Astrocyte (in vitro differentiated cells and primary cell): ENCODE results near the gene MAP3K20. TPM values are rescaled to one million over a fixed set of nuclear protein-coding genes. Genes with fewer than 3 reads are reported as not detected.

Experiments used
- DNase-seq: peaks from one replicate; pipeline ENCODE4 v3.0.0-alpha.2; 2010; ENCODE audit warnings: low read depth
- FAIRE-seq: peaks from 2 replicates; lab custom pipeline; 2011; peaks lifted over from hg19 to GRCh38; lab: Jason Lieb, UNC
- H2AFZ ChIP-seq: 2 replicates; pipeline ENCODE4 v1.6.0; 2012; ENCODE audit warnings: low read depth, low read length, inconsistent platforms
- H3K27ac ChIP-seq: 2 replicates; pipeline ENCODE4 v1.5.1; 2011; ENCODE audit warnings: low read depth, low read length, inconsistent platforms
- H3K27me3 ChIP-seq: 2 replicates; pipeline ENCODE4 v1.6.0; 2011; ENCODE audit warnings: low read length, inconsistent platforms; ENCODE audit not compliant: insufficient read depth
- H3K36me3 ChIP-seq: 2 replicates; pipeline ENCODE4 v1.5.1; 2011; ENCODE audit warnings: low read length, inconsistent platforms; ENCODE audit not compliant: insufficient read depth
- H3K4me1 ChIP-seq: 2 replicates; pipeline ENCODE4 v1.5.1; 2011; ENCODE audit warnings: low read length, inconsistent platforms; ENCODE audit not compliant: insufficient read depth
- H3K4me2 ChIP-seq: 2 replicates; pipeline ENCODE4 v1.6.0; 2012; ENCODE audit warnings: low read length, inconsistent platforms
- H3K4me3 ChIP-seq: 2 replicates; pipeline ENCODE4 v1.5.1; 2011; ENCODE audit warnings: low read depth, mild to moderate bottlenecking, low read length, inconsistent platforms; ENCODE audit not compliant: insufficient read depth
- H3K79me2 ChIP-seq: 2 replicates; pipeline ENCODE4 v1.6.0; 2012; ENCODE audit warnings: mild to moderate bottlenecking, low read length, inconsistent platforms; ENCODE audit not compliant: insufficient read depth
- H3K9ac ChIP-seq: 2 replicates; pipeline ENCODE4 v1.6.0; 2012; ENCODE audit warnings: mild to moderate bottlenecking, low read length, inconsistent platforms
- H3K9me3 ChIP-seq: 2 replicates; pipeline ENCODE4 v1.5.1; 2012; ENCODE audit warnings: low read depth, mild to moderate bottlenecking, low read length, inconsistent platforms; ENCODE audit not compliant: insufficient read depth
- H4K20me1 ChIP-seq: 2 replicates; pipeline ENCODE4 v1.6.0; 2012; ENCODE audit warnings: low read length, inconsistent platforms; ENCODE audit not compliant: insufficient read depth
- H3K27ac Mint-ChIP-seq: one replicate; pipeline ENCODE4 v1.8.0; 2021; ENCODE audit warnings: mild to moderate bottlenecking, mixed read lengths; ENCODE audit not compliant: unreplicated experiment
- H3K27me3 Mint-ChIP-seq: one replicate; pipeline ENCODE4 v1.8.0; 2021; ENCODE audit warnings: low read depth, mixed read lengths; ENCODE audit not compliant: unreplicated experiment
- H3K36me3 Mint-ChIP-seq: one replicate; pipeline ENCODE4 v1.8.0; 2021; ENCODE audit warnings: low read depth, mixed read lengths; ENCODE audit not compliant: unreplicated experiment
- H3K4me1 Mint-ChIP-seq: one replicate; pipeline ENCODE4 v1.8.0; 2021; ENCODE audit warnings: low read depth, mixed read lengths; ENCODE audit not compliant: unreplicated experiment
- H3K4me3 Mint-ChIP-seq: one replicate; pipeline ENCODE4 v1.8.0; 2021; ENCODE audit warnings: mild to moderate bottlenecking, moderate library complexity, mixed read lengths; ENCODE audit not compliant: unreplicated experiment
- H3K9me3 Mint-ChIP-seq: one replicate; pipeline ENCODE4 v1.8.0; 2021; ENCODE audit warnings: mild to moderate bottlenecking, mixed read lengths; ENCODE audit not compliant: unreplicated experiment
- CTCF ChIP-seq: IDR thresholded peaks from 2 replicates; pipeline ENCODE4 v1.5.1; 2011; ENCODE audit warnings: low read depth, mild to moderate bottlenecking, inconsistent platforms, low read length, moderate library complexity; ENCODE audit not compliant: insufficient read depth
- EZH2 ChIP-seq: IDR thresholded peaks from 2 replicates; pipeline ENCODE4 v1.6.1; 2012; ENCODE audit warnings: mild to moderate bottlenecking, low read length, inconsistent platforms; ENCODE audit not compliant: insufficient read depth
- total RNA-seq: library from RNA; stranded (reverse); gene quantifications from 2 replicates; pipeline ENCODE4 v1.2.1, GENCODE V29; 2021

The MAP3K20 gene
- total RNA-seq, 1 donor from 2014 or later: 42.4 TPM

DNA sequence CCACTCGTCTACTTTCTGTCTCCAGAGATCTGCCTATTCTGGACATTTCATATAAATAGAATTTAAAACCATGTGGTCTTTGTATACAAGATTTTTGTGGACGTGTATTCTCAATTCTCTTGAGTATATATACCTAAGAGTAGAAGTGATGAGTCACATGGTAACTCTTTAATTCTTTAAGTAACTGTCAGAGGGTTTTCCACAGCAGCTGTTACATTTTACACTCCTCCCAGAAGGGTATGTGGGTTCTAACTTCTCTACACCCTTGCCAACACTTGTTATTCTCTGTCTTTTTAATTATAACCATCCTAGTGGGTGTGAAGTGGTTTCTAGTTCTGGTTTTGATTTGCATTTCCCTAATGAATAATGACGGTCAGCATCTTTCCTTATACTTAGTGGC lies 70.9 kb downstream of the MAP3K20 start:
- TF ChIP-seq EZH2 (no peak), CTCF (no peak)
- peaks cover 31% of the 10 kb centered on the region for H3K4me1 Mint-ChIP-seq
- Histone ChIP-seq H3K9ac (no peak overlapping the region), H2AFZ (no peak overlapping the region), H3K4me3 (no peak overlapping the region), H3K4me1 (peaks cover 24% of the 10 kb centered on the region), H3K36me3 (no peaks in the 10 kb centered on the region), H3K79me2 (peaks cover 14% of the 10 kb centered on the region), H3K9me3 (no peaks in the 10 kb centered on the region), H4K20me1 (no peaks in the 10 kb centered on the region), H3K4me2 (no peak overlapping the region), H3K27me3 (no peaks in the 10 kb centered on the region), H3K27ac (no peak overlapping the region)
- no peak overlapping the region for H3K27ac Mint-ChIP-seq
- peaks cover 8% of the 10 kb centered on the region for H3K36me3 Mint-ChIP-seq
- H3K27me3 Mint-ChIP-seq: no peaks in the 10 kb centered on the region
- DNase-seq: no peak
- no peak for FAIRE-seq
- peaks cover 2% of the 10 kb centered on the region for H3K9me3 Mint-ChIP-seq
- H3K4me3 Mint-ChIP-seq: no peak overlapping the region

- Mint-ChIP-seq H3K4me1 (peaks cover 42% of the 10 kb centered on the region), H3K9me3 (no peaks in the 10 kb centered on the region), H3K27ac (peak overlapping the region; percentile 34), H3K27me3 (no peaks in the 10 kb centered on the region), H3K36me3 (peaks cover under 1% of the 10 kb centered on the region), H3K4me3 (no peak overlapping the region)
- peak overlapping the region; percentile 14 for H3K27ac ChIP-seq
- no peaks in the 10 kb centered on the region for H4K20me1 ChIP-seq
- no peak overlapping the region for H2AFZ ChIP-seq
- H3K27me3 ChIP-seq: no peaks in the 10 kb centered on the region
- TF ChIP-seq CTCF (no peak), EZH2 (no peak)
- no peak overlapping the region for H3K4me3 ChIP-seq
- no peaks in the 10 kb centered on the region for H3K9me3 ChIP-seq
- DNase-seq (peak; percentile 64), FAIRE-seq (no peak)
- no peaks in the 10 kb centered on the region for H3K36me3 ChIP-seq
- H3K9ac ChIP-seq: no peak overlapping the region
- H3K4me2 ChIP-seq: peak overlapping the region; percentile 57
- H3K4me1 ChIP-seq: peaks cover 35% of the 10 kb centered on the region
- peaks cover 24% of the 10 kb centered on the region for H3K79me2 ChIP-seq
Measured at GRCh38 chr2:173148520-173148919, 72.9 kb downstream of the MAP3K20 start.

GRCh38 chr2:173149491-173149890 lies 73.8 kb downstream of the MAP3K20 start:
- DNase-seq (no peak), FAIRE-seq (no peak)
- Mint-ChIP-seq H3K4me3 (no peak overlapping the region), H3K4me1 (peaks cover 42% of the 10 kb centered on the region), H3K27me3 (no peaks in the 10 kb centered on the region), H3K36me3 (no peaks in the 10 kb centered on the region), H3K27ac (no peak overlapping the region), H3K9me3 (no peaks in the 10 kb centered on the region)
- Histone ChIP-seq H3K27ac (no peak overlapping the region), H3K4me2 (peak overlapping the region; percentile 2), H3K9ac (no peak overlapping the region), H3K27me3 (no peaks in the 10 kb centered on the region), H3K4me3 (no peak overlapping the region), H2AFZ (no peak overlapping the region), H4K20me1 (no peaks in the 10 kb centered on the region), H3K4me1 (peaks cover 35% of the 10 kb centered on the region), H3K36me3 (no peaks in the 10 kb centered on the region), H3K9me3 (no peaks in the 10 kb centered on the region), H3K79me2 (peaks cover 26% of the 10 kb centered on the region)
- TF ChIP-seq CTCF: no peak
- no peak for TF ChIP-seq EZH2
